ENCODE data around the gene RNF182. TPM values are rescaled to one million over a fixed set of nuclear protein-coding genes. Genes with fewer than 3 reads are reported as not detected.

RNF182 gene
- total RNA-seq, 5 donors from 2014 or later (not counting 1 experiment from before 2014, with no cell fraction given): 0.16 to 0.49 (median 0.18) TPM; not detected in 2

DNA sequence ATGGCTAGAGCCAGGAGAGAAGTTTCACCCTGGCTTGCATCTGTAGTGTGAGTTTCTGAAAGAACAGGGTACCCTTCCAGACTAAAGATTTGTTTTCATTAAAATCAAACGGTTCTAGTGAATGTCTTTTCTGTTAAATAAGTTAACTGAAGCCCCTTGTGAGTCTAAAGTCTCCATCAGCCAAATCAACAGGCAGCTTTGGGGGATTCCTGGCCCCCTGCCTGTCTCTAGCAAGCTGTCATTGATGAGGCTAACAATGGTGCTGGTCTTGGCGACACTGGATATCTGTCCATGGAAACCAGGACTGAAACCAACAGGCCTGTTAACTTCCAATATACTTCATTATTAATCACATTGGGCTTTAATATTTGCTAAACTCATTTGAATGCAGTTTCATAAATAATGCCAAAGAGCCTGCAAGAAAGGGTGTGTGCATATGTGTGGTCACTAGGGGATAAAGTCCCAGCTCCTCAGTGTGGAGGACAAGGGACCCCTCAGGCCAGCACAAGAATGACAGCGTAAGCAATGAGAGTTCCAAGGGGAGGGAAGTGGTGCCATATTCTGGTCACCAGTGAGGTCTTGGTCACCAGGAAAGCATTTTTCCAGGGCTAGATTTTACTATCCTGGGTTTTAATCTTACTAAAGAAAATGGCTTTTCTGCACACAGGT, 9.1 kb upstream of the RNF182 start:
- ATAC-seq (replicated peaks in 1 of 4): no peak
- H3K9me3 Mint-ChIP-seq: no peaks in the 10 kb centered on the region
- H3K9me3 ChIP-seq: no peaks in the 10 kb centered on the region
- peaks cover 19 to 30% of the 10 kb centered on the region in 2 donors for H3K27me3 Mint-ChIP-seq
- H3K4me3 Mint-ChIP-seq: no peak overlapping the region
- 90% methylated on average over 3 of the region's 3 CpGs for WGBS (ENCODE audit: insufficient coverage)
- ChIA-PET POLR2A (no interaction called here), CTCF (no interaction called here)
- no peaks in the 10 kb centered on the region for H3K4me1 ChIP-seq (ENCODE audit: control insufficient read depth in 1 of 2, extremely low read depth in 1 of 2, insufficient read depth in 2 of 2, low read length in 2 of 2)
- H3K36me3 Mint-ChIP-seq: no peaks in the 10 kb centered on the region
- H3K4me3 ChIP-seq (ENCODE audit: control insufficient read depth in 1 of 2, extremely low read depth in 1 of 2, low read length in 1 of 2): no peak overlapping the region
- no peak overlapping the region for H3K27ac Mint-ChIP-seq
- no peaks in the 10 kb centered on the region for H3K36me3 ChIP-seq (ENCODE audit: control insufficient read depth in 2 of 2, extremely low read depth in 1 of 2, insufficient read depth in 1 of 2, low read length in 1 of 2)
- H3K27me3 ChIP-seq (replicated peaks in 1 of 2; ENCODE audit: control insufficient read depth in 2 of 2, extremely low read depth in 1 of 2, insufficient read depth in 2 of 2, low read length in 1 of 2): peaks cover 0 to 4% of the 10 kb centered on the region in 2 experiments
- no peaks in the 10 kb centered on the region for H3K4me1 Mint-ChIP-seq
- no peak overlapping the region for H3K27ac ChIP-seq (ENCODE audit: low read length)
- DNase-seq: no peak

DNA sequence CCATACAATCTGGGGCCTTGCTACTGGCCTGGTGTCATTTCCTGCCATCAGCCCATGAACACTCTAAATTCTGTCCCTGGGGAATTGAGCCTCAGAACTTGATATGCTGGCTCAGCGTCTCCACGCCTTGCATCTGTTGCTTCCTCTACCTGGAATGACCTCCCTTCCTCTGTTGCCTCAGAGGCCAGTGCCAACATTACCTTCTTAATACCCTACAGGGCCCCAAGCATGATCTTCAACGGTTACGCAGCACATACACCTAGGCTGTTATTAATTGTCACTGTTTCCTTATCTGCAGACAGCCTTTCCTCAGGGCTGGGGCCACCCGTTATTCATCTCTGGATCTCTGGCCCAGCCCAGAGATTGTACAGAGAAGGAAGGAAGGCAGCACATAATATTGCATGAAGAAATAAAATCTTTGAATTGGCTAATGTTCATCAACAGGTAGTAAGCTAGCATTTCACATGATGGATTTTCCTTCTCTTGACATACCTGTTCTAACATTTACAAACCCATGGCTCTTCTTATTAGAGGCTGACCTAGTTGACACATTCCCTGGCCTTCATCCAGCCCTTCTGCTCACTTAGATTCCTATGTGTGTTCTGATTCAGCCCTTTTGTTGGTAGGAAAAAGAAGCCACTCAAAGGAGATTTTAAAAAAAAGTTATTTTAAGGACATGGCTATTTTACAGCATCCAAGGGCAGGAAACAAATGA, 8.4 kb upstream of the RNF182 start:
- Mint-ChIP-seq H3K27me3 (peaks cover 19 to 30% of the 10 kb centered on the region in 2 donors), H3K4me3 (no peak overlapping the region), H3K4me1 (no peaks in the 10 kb centered on the region), H3K27ac (no peak overlapping the region), H3K9me3 (no peaks in the 10 kb centered on the region), H3K36me3 (no peaks in the 10 kb centered on the region)
- ATAC-seq (replicated peaks in 1 of 4) (no peak), DNase-seq (no peak)
- POLR2A ChIA-PET: no interaction called here
- WGBS (ENCODE audit: insufficient coverage): 72% methylated on average over 2 of the region's 5 CpGs
- CTCF ChIA-PET: no interaction called here
- peaks cover 0 to 5% of the 10 kb centered on the region in 2 experiments for H3K27me3 ChIP-seq (replicated peaks in 1 of 2; ENCODE audit: control insufficient read depth in 2 of 2, extremely low read depth in 1 of 2, insufficient read depth in 2 of 2, low read length in 1 of 2)
- no peak overlapping the region for H3K27ac ChIP-seq (ENCODE audit: low read length)
- no peaks in the 10 kb centered on the region for H3K9me3 ChIP-seq
- H3K4me1 ChIP-seq (ENCODE audit: control insufficient read depth in 1 of 2, extremely low read depth in 1 of 2, insufficient read depth in 2 of 2, low read length in 2 of 2): no peaks in the 10 kb centered on the region
- no peaks in the 10 kb centered on the region for H3K36me3 ChIP-seq (ENCODE audit: control insufficient read depth in 2 of 2, extremely low read depth in 1 of 2, insufficient read depth in 1 of 2, low read length in 1 of 2)
- H3K4me3 ChIP-seq (ENCODE audit: control insufficient read depth in 1 of 2, extremely low read depth in 1 of 2, low read length in 1 of 2): no peak overlapping the region

DNA sequence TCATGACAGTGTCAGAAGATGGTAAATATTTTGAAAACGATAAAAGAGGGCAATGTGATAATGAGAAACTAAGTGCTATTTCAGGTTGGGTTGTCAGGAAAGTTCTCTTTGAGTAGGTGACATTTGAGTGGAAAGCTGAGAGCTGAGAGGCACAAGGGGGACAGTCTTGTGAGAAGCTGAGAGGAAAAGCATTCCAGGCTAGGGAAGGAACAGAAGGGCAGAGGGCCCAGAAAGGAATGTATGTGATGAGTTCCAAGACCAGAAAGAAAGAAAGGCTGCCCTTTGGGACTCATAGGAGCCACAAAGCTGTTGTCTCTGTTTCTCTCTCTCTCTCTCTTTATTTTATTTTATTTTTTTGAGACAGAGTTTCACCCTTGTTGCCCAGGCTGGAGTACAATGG, 7.6 kb upstream of the RNF182 start:
- Histone ChIP-seq H3K4me1 (ENCODE audit: control insufficient read depth in 1 of 2, extremely low read depth in 1 of 2, insufficient read depth in 2 of 2, low read length in 2 of 2) (no peaks in the 10 kb centered on the region), H3K36me3 (ENCODE audit: control insufficient read depth in 2 of 2, extremely low read depth in 1 of 2, insufficient read depth in 1 of 2, low read length in 1 of 2) (no peaks in the 10 kb centered on the region), H3K27me3 (replicated peaks in 1 of 2; ENCODE audit: control insufficient read depth in 2 of 2, extremely low read depth in 1 of 2, insufficient read depth in 2 of 2, low read length in 1 of 2) (peaks cover 0 to 6% of the 10 kb centered on the region in 2 experiments), H3K4me3 (ENCODE audit: control insufficient read depth in 1 of 2, extremely low read depth in 1 of 2, low read length in 1 of 2) (no peak overlapping the region), H3K27ac (ENCODE audit: low read length) (no peak overlapping the region), H3K9me3 (no peaks in the 10 kb centered on the region)
- no peak overlapping the region for H3K4me3 Mint-ChIP-seq
- peaks cover 17 to 30% of the 10 kb centered on the region in 2 donors for H3K27me3 Mint-ChIP-seq
- POLR2A ChIA-PET: no interaction called here
- no peaks in the 10 kb centered on the region for H3K4me1 Mint-ChIP-seq
- CTCF ChIA-PET: no interaction called here
- WGBS (ENCODE audit: insufficient coverage): 92% methylated on average over 1 of the region's 1 CpG
- H3K9me3 Mint-ChIP-seq: no peaks in the 10 kb centered on the region
- no peak for ATAC-seq (replicated peaks in 1 of 4)
- no peaks in the 10 kb centered on the region for H3K36me3 Mint-ChIP-seq
- no peak overlapping the region for H3K27ac Mint-ChIP-seq
- DNase-seq: no peak

DNA sequence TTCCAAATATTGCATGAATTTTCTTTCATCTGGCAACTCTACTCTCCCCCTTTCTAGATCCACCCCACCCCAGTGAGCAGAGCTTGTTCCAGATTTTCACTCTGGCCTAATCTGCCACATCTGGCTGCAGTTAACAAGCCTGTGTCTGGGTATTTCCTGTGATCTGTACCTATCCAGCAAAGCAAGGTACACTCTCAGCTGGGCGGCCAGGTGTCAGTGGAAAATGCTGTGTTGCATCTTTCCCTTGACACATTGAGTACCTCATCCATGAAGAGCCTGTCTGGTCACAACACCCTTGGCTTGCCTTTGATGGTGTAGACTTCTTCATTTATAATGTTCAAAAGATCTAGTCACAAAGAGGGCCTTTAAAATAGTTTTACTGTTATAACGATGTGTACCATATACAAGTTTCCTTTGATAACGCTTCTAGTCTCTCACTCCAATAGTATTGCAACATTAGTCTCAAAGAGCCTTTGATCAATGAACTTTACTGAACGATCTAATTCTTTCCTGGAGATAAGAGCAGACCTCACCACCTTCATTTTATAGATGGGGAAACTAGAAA, 6.0 kb upstream of the RNF182 start:
- no peaks in the 10 kb centered on the region for H3K4me1 ChIP-seq (ENCODE audit: control insufficient read depth in 1 of 2, extremely low read depth in 1 of 2, insufficient read depth in 2 of 2, low read length in 2 of 2)
- POLR2A ChIA-PET: no interaction called here
- CTCF ChIA-PET: no interaction called here
- WGBS (ENCODE audit: insufficient coverage): no CpG with 5 or more reads among the region's 4 CpGs
- H3K4me1 Mint-ChIP-seq: peaks cover 0 to 3% (median 0%) of the 10 kb centered on the region in 3 donors
- no peaks in the 10 kb centered on the region for H3K9me3 Mint-ChIP-seq
- H3K27me3 ChIP-seq (replicated peaks in 1 of 2; ENCODE audit: control insufficient read depth in 2 of 2, extremely low read depth in 1 of 2, insufficient read depth in 2 of 2, low read length in 1 of 2): peaks cover 0 to 6% of the 10 kb centered on the region in 2 experiments
- H3K27ac ChIP-seq (ENCODE audit: low read length): no peak overlapping the region
- H3K4me3 Mint-ChIP-seq: no peak overlapping the region
- no peaks in the 10 kb centered on the region for H3K9me3 ChIP-seq
- no peaks in the 10 kb centered on the region for H3K36me3 Mint-ChIP-seq
- H3K36me3 ChIP-seq (ENCODE audit: control insufficient read depth in 2 of 2, extremely low read depth in 1 of 2, insufficient read depth in 1 of 2, low read length in 1 of 2): no peaks in the 10 kb centered on the region
- no peak for DNase-seq
- no peak for ATAC-seq (replicated peaks in 1 of 4)
- no peak overlapping the region for H3K27ac Mint-ChIP-seq
- peaks cover 23 to 33% of the 10 kb centered on the region in 2 donors for H3K27me3 Mint-ChIP-seq
- H3K4me3 ChIP-seq (ENCODE audit: control insufficient read depth in 1 of 2, extremely low read depth in 1 of 2, low read length in 1 of 2): no peak overlapping the region

DNA sequence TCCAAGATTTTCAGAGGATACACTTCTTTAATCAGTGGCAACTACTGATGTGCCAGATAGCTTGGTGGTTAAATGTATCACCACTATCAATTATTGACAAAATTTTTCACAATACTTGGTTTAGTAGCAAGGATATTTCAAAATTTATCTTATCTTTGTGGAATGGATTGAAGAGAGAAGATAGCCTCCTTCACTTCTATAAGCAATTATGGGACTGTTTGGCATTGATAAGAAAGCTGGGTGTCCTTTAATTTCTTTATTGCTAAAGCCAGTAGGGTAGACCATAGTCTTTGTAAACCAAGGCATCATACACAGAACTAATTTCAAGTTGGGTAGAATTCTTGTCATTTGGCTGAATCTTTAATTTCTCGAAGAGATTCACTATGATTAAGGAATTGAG, 4.9 kb upstream of the RNF182 start:
- H3K9me3 Mint-ChIP-seq: no peaks in the 10 kb centered on the region

DNA sequence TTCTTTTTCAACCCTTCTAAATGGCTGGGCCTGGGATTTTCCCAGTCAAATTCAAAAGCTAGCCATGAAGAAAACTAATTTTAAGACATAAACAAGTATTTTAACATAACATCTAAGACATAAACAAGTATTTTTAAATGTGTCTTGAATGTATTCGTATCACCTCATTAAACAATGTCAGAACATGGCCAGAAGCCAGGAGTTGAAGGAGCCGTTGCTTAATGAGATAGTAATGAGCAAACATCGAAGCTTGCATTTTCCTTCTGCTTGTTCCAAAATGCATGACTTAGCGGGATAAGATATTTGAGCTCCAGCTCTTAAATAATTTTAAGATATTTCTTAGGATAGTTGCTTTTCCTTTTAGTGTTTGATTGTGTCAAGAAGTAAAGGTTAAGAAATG, 4.2 kb upstream of the RNF182 start:
- peaks cover 36 to 37% of the 10 kb centered on the region in 2 donors for H3K27me3 Mint-ChIP-seq
- Histone ChIP-seq H3K27me3 (replicated peaks in 1 of 2; ENCODE audit: control insufficient read depth in 2 of 2, extremely low read depth in 1 of 2, insufficient read depth in 2 of 2, low read length in 1 of 2) (peaks cover 2 to 20% of the 10 kb centered on the region in 2 experiments), H3K36me3 (ENCODE audit: control insufficient read depth in 2 of 2, extremely low read depth in 1 of 2, insufficient read depth in 1 of 2, low read length in 1 of 2) (no peaks in the 10 kb centered on the region), H3K4me1 (ENCODE audit: control insufficient read depth in 1 of 2, extremely low read depth in 1 of 2, insufficient read depth in 2 of 2, low read length in 2 of 2) (peaks cover 0 to 14% of the 10 kb centered on the region in 2 experiments), H3K9me3 (no peaks in the 10 kb centered on the region), H3K27ac (ENCODE audit: low read length) (no peak overlapping the region), H3K4me3 (ENCODE audit: control insufficient read depth in 1 of 2, extremely low read depth in 1 of 2, low read length in 1 of 2) (no peak overlapping the region)
- ChIA-PET POLR2A (no interaction called here), CTCF (interaction anchor here (0.5 to 1.2 kb wide), 4 partner anchors 12 to 193 kb away, joined by 3 to 4 read pairs (median 4); no protein-coding TSS in a partner anchor)
- H3K36me3 Mint-ChIP-seq: no peaks in the 10 kb centered on the region
- ATAC-seq (replicated peaks in 1 of 4): no peak
- no peak overlapping the region for H3K4me3 Mint-ChIP-seq
- DNase-seq: no peak
- H3K4me1 Mint-ChIP-seq: peaks cover 10 to 15% (median 12%) of the 10 kb centered on the region in 3 donors
- WGBS (ENCODE audit: insufficient coverage): no CpG with 5 or more reads among the region's 4 CpGs
- H3K27ac Mint-ChIP-seq: no peak overlapping the region
- H3K9me3 Mint-ChIP-seq: no peaks in the 10 kb centered on the region

More for the DNA sequence above, 4.9 kb upstream of the RNF182 start:
- H3K27ac ChIP-seq (ENCODE audit: low read length): no peak overlapping the region
- DNase-seq: no peak
- no peak overlapping the region for H3K4me3 ChIP-seq (ENCODE audit: control insufficient read depth in 1 of 2, extremely low read depth in 1 of 2, low read length in 1 of 2)
- H3K27me3 ChIP-seq (replicated peaks in 1 of 2; ENCODE audit: control insufficient read depth in 2 of 2, extremely low read depth in 1 of 2, insufficient read depth in 2 of 2, low read length in 1 of 2): peaks cover 0 to 16% of the 10 kb centered on the region in 2 experiments
- H3K4me3 Mint-ChIP-seq: no peak overlapping the region
- peaks cover 0 to 9% of the 10 kb centered on the region in 2 experiments for H3K4me1 ChIP-seq (ENCODE audit: control insufficient read depth in 1 of 2, extremely low read depth in 1 of 2, insufficient read depth in 2 of 2, low read length in 2 of 2)
- peaks cover 6 to 11% (median 8%) of the 10 kb centered on the region in 3 donors for H3K4me1 Mint-ChIP-seq
- no peak for ATAC-seq (replicated peaks in 1 of 4)
- ChIA-PET POLR2A (no interaction called here), CTCF (interaction anchor here in 1 of 2 donors (1.2 kb wide), 1 partner anchor 11 kb away, joined by 3 read pairs; no protein-coding TSS in a partner anchor)
- H3K27me3 Mint-ChIP-seq: peaks cover 32 to 36% of the 10 kb centered on the region in 2 donors
- no peak overlapping the region for H3K27ac Mint-ChIP-seq
- no peaks in the 10 kb centered on the region for H3K36me3 ChIP-seq (ENCODE audit: control insufficient read depth in 2 of 2, extremely low read depth in 1 of 2, insufficient read depth in 1 of 2, low read length in 1 of 2)
- WGBS (ENCODE audit: insufficient coverage): no CpG with 5 or more reads among the region's 1 CpG
- no peaks in the 10 kb centered on the region for H3K9me3 ChIP-seq
- no peaks in the 10 kb centered on the region for H3K36me3 Mint-ChIP-seq

Measured in T-cell (primary cell).